Smooth muscle cell (in vitro differentiated cells): ENCODE results near the gene SDK1. TPM values are rescaled to one million over a fixed set of nuclear protein-coding genes. Genes with fewer than 3 reads are reported as not detected.

Source experiments
- DNase-seq: peaks from one replicate; lab custom pipeline; 2025; ENCODE audit not compliant: unreplicated experiment; lab: John Stamatoyannopoulos, UW
- H2AFZ ChIP-seq: fragments of 200-600 bp; sonication (generic); 2 replicates; pipeline ENCODE4 v1.6.0; 2016; ENCODE audit warnings: antibody characterized with exemption, low read depth, mild to moderate bottlenecking
- H3F3A ChIP-seq: fragments of 200-600 bp; sonication (generic); 2 replicates; pipeline ENCODE4 v1.6.0; 2017; ENCODE audit warnings: antibody characterized with exemption, low read depth
- H3K27ac ChIP-seq: fragments of 200-600 bp; sonication (generic); 2 replicates; pipeline ENCODE4 v1.5.1; 2016; ENCODE audit warnings: low read depth, mild to moderate bottlenecking
- H3K27me3 ChIP-seq: fragments of 200-600 bp; sonication (generic); 2 replicates; pipeline ENCODE4 v1.6.1; 2016; ENCODE audit warnings: low read depth, mild to moderate bottlenecking
- H3K36me3 ChIP-seq: fragments of 200-600 bp; sonication (generic); 2 replicates; pipeline ENCODE4 v1.5.1; 2016; ENCODE audit warnings: low read depth
- H3K4me1 ChIP-seq: fragments of 200-600 bp; sonication (generic); 2 replicates; pipeline ENCODE4 v1.5.1; 2016; ENCODE audit warnings: low read depth
- H3K4me2 ChIP-seq: fragments of 200-600 bp; sonication (generic); 2 replicates; pipeline ENCODE4 v1.6.0; 2016; ENCODE audit warnings: mild to moderate bottlenecking
- H3K4me3 ChIP-seq: fragments of 200-600 bp; sonication (generic); 2 replicates; pipeline ENCODE4 v1.5.1; 2016; ENCODE audit warnings: mild to moderate bottlenecking
- H3K79me2 ChIP-seq: fragments of 200-600 bp; sonication (generic); 2 replicates; pipeline ENCODE4 v1.6.0; 2016; ENCODE audit warnings: low read depth, mild to moderate bottlenecking
- H3K9ac ChIP-seq: fragments of 200-600 bp; sonication (generic); 2 replicates; pipeline ENCODE4 v1.6.0; 2016; ENCODE audit warnings: low read depth
- H3K9me3 ChIP-seq: fragments of 200-600 bp; sonication (generic); replicated peaks from 2 replicates; pipeline ENCODE4 v1.5.1; 2016; ENCODE audit warnings: low read depth
- H4K20me1 ChIP-seq: fragments of 200-600 bp; sonication (generic); 2 replicates; pipeline ENCODE4 v1.6.0; 2016; ENCODE audit warnings: low read depth
- CTCF ChIP-seq: fragments of 200-600 bp; sonication (generic); IDR thresholded peaks from 2 replicates; pipeline ENCODE4 v1.5.1; 2017; ENCODE audit warnings: borderline replicate concordance, mild to moderate bottlenecking, antibody characterized with exemption; ENCODE audit not compliant: insufficient read depth, poor library complexity, severe bottlenecking
- WGBS: methylation state at CpG from one replicate; pipeline ENCODE4 v1.1.7; 2016; ENCODE audit warnings: low lambda C conversion rate; 5-methylcytosine and 5-hydroxymethylcytosine counted together
- polyA plus RNA-seq: library from polyadenylated mRNA; unstranded; fragments of >200 nt; fragmentation: Nextera tagmentation; extraction: Ambion mirVana; gene quantifications from 2 replicates; pipeline ENCODE4 v1.2.1, GENCODE V29; 2016
- total RNA-seq: library from RNA; depleted of rRNA; stranded (reverse); fragments of >200 nt; gene quantifications from 2 replicates; pipeline ENCODE4 v1.2.3, GENCODE V29; 2014

Gene SDK1
- total and polyA plus RNA-seq, 2 experiments from 2014 or later, result 1.1 to 2.5 TPM

DNA sequence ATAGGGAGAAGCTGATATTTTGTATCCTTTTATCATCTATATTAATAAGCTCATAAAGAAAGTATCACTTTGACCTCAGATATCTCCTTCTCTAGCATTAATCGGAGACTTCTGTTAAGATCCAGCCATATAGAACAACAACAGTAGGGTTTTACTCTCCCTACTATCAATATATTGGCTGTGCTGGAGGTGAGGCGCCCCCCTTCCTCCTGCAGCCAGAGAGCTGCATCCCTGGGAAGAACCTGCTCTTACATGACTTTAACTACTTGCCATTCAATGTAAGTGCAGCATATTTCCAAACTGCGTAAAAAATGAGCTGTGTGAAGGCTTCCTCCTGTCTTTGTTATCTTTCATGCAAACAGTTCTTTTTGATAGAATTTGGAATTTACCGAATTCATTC lies 247.8 kb downstream of the SDK1 start:
- 55% methylated on average over 4 of the region's 4 CpGs for WGBS

GRCh38 chr7:3549601-3550000 lies 248.5 kb downstream of the SDK1 start:
- 80% methylated on average over 2 of the region's 2 CpGs for WGBS
- H3K4me3 ChIP-seq, result no peak overlapping the region
- DNase-seq, result no peak
- no peaks in the 10 kb centered on the region for H4K20me1 ChIP-seq
- TF ChIP-seq CTCF, result no peak
- H3F3A ChIP-seq, result no peaks in the 10 kb centered on the region
- no peak overlapping the region for H2AFZ ChIP-seq
- H3K9me3 ChIP-seq, result no peaks in the 10 kb centered on the region
- H3K9ac ChIP-seq, result no peak overlapping the region
- H3K4me2 ChIP-seq, result no peak overlapping the region
- no peaks in the 10 kb centered on the region for H3K79me2 ChIP-seq
- H3K36me3 ChIP-seq, result no peaks in the 10 kb centered on the region
- H3K27ac ChIP-seq, result no peak overlapping the region
- no peaks in the 10 kb centered on the region for H3K4me1 ChIP-seq
- H3K27me3 ChIP-seq, result no peaks in the 10 kb centered on the region

More for the DNA sequence above, 247.8 kb downstream of the SDK1 start:
- no peaks in the 10 kb centered on the region for H3K36me3 ChIP-seq
- DNase-seq, result no peak
- H3K27ac ChIP-seq, result no peak overlapping the region
- H3K9me3 ChIP-seq, result no peaks in the 10 kb centered on the region
- H2AFZ ChIP-seq, result no peak overlapping the region
- TF ChIP-seq CTCF, result no peak
- H3K4me1 ChIP-seq, result no peaks in the 10 kb centered on the region
- no peaks in the 10 kb centered on the region for H4K20me1 ChIP-seq
- no peaks in the 10 kb centered on the region for H3F3A ChIP-seq
- H3K4me3 ChIP-seq, result no peak overlapping the region
- no peaks in the 10 kb centered on the region for H3K27me3 ChIP-seq
- H3K79me2 ChIP-seq, result no peaks in the 10 kb centered on the region
- H3K4me2 ChIP-seq, result no peak overlapping the region
- no peak overlapping the region for H3K9ac ChIP-seq

GRCh38 chr7:3551536-3551935 lies 250.5 kb downstream of the SDK1 start:
- Histone ChIP-seq H3K4me1 (no peaks in the 10 kb centered on the region), H3K27me3 (no peaks in the 10 kb centered on the region), H3K9ac (no peak overlapping the region), H3K79me2 (no peaks in the 10 kb centered on the region), H3K36me3 (no peaks in the 10 kb centered on the region), H3K4me2 (no peak overlapping the region), H4K20me1 (no peaks in the 10 kb centered on the region), H2AFZ (no peak overlapping the region), H3F3A (no peaks in the 10 kb centered on the region), H3K27ac (no peak overlapping the region), H3K9me3 (no peaks in the 10 kb centered on the region), H3K4me3 (no peak overlapping the region)
- TF ChIP-seq CTCF, result no peak
- 96% methylated on average over 6 of the region's 6 CpGs for WGBS
- no peak for DNase-seq

DNA sequence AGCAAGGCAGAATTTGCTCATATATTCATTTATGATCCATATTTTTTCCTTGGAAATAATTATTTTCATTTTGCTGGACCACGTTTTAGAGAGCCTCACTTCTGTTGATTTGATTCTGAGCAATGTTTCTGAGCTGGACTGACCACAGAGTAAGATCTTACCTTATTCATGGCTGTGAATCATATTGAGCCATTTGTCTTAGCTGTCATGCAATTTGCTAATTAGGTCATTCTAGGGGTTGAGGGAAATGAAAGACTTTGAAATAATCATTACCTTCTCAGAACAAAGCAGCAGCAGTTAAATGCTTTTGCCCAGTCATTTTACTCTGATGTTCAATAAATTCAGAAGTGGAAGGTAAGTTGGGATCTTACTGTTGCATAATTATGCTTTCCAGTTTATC lies 251.4 kb downstream of the SDK1 start:
- no peak overlapping the region for H3K4me2 ChIP-seq

More for the DNA sequence above, 251.4 kb downstream of the SDK1 start:
- Histone ChIP-seq H3K36me3 (no peaks in the 10 kb centered on the region), H3F3A (no peaks in the 10 kb centered on the region), H3K9me3 (no peaks in the 10 kb centered on the region), H4K20me1 (no peaks in the 10 kb centered on the region), H3K27me3 (no peaks in the 10 kb centered on the region), H3K79me2 (no peaks in the 10 kb centered on the region), H3K4me1 (no peaks in the 10 kb centered on the region), H3K27ac (no peak overlapping the region), H2AFZ (no peak overlapping the region), H3K9ac (no peak overlapping the region), H3K4me3 (no peak overlapping the region)
- 85% methylated on average over 1 of the region's 1 CpG for WGBS
- DNase-seq, result no peak
- TF ChIP-seq CTCF, result no peak
